Karpas-422 (cell line): ENCODE measurements around the gene NR3C1. TPM values are rescaled to one million over a fixed set of nuclear protein-coding genes. Genes with fewer than 3 reads are reported as not detected.

Source experiments
- DNase-seq: peaks from one replicate; pipeline ENCODE4 v3.0.0-alpha.2; 2015
- H2AFZ ChIP-seq: fragments of 200-600 bp; sonication (generic); 2 replicates; pipeline ENCODE4 v1.6.1; 2014; ENCODE audit warnings: antibody characterized with exemption, low read length, mixed read lengths
- H3K27ac ChIP-seq: fragments of 200-600 bp; sonication (generic); 2 replicates; pipeline ENCODE4 v1.5.1; 2014; ENCODE audit warnings: mild to moderate bottlenecking, low read length, moderate library complexity
- H3K27me3 ChIP-seq: fragments of 200-600 bp; sonication (generic); 2 replicates; pipeline ENCODE4 v1.6.1; 2014; ENCODE audit warnings: low read length, mixed read lengths
- H3K36me3 ChIP-seq: fragments of 200-600 bp; sonication (generic); 2 replicates; pipeline ENCODE4 v1.6.1; 2014; ENCODE audit warnings: low read length, mixed read lengths; ENCODE audit not compliant: insufficient read depth
- H3K4me1 ChIP-seq: fragments of 200-600 bp; sonication (generic); 2 replicates; pipeline ENCODE4 v1.6.1; 2014; ENCODE audit warnings: mild to moderate bottlenecking, low read length, mixed read lengths
- H3K4me2 ChIP-seq: fragments of 200-600 bp; sonication (generic); 2 replicates; pipeline ENCODE4 v1.6.1; 2014; ENCODE audit warnings: low read length, low read depth, mild to moderate bottlenecking; ENCODE audit not compliant: poor library complexity, severe bottlenecking
- H3K4me3 ChIP-seq: fragments of 200-600 bp; sonication (generic); 2 replicates; pipeline ENCODE4 v1.5.1; 2014; ENCODE audit warnings: mild to moderate bottlenecking, antibody characterized with exemption, low read length, mixed read lengths
- H3K79me2 ChIP-seq: fragments of 200-600 bp; sonication (generic); 2 replicates; pipeline ENCODE4 v1.6.1; 2014; ENCODE audit warnings: mild to moderate bottlenecking, low read length, mixed read lengths
- H3K9ac ChIP-seq: fragments of 200-600 bp; sonication (generic); 2 replicates; pipeline ENCODE4 v1.6.0; 2014; ENCODE audit warnings: low read length
- H3K9me2 ChIP-seq: fragments of 200-600 bp; sonication (generic), shearing (Covaris generic); replicated peaks from 2 replicates; pipeline ENCODE4 v1.6.0; 2014; ENCODE audit warnings: mild to moderate bottlenecking, low read length, moderate library complexity; ENCODE audit not compliant: insufficient read depth
- H3K9me3 ChIP-seq: fragments of 300-700, 200-600 bp; sonication (generic); 2 replicates; pipeline ENCODE4 v1.6.1; 2014; ENCODE audit warnings: low read length, mixed read lengths
- H4K20me1 ChIP-seq: fragments of 200-600 bp; sonication (generic); 2 replicates; pipeline ENCODE4 v1.6.1; 2014; ENCODE audit warnings: mild to moderate bottlenecking, antibody characterized with exemption, low read length, low read depth; ENCODE audit not compliant: insufficient read depth
- total RNA-seq: library from RNA; depleted of rRNA; stranded (reverse); fragments of >200 nt; shearing (Covaris generic); gene quantifications from 2 replicates; pipeline ENCODE4 v1.2.3, GENCODE V29; 2014; ENCODE audit warnings: low replicate concordance

Gene NR3C1
- total RNA-seq, 1 experiment from 2014 or later, result 364 TPM

DNA sequence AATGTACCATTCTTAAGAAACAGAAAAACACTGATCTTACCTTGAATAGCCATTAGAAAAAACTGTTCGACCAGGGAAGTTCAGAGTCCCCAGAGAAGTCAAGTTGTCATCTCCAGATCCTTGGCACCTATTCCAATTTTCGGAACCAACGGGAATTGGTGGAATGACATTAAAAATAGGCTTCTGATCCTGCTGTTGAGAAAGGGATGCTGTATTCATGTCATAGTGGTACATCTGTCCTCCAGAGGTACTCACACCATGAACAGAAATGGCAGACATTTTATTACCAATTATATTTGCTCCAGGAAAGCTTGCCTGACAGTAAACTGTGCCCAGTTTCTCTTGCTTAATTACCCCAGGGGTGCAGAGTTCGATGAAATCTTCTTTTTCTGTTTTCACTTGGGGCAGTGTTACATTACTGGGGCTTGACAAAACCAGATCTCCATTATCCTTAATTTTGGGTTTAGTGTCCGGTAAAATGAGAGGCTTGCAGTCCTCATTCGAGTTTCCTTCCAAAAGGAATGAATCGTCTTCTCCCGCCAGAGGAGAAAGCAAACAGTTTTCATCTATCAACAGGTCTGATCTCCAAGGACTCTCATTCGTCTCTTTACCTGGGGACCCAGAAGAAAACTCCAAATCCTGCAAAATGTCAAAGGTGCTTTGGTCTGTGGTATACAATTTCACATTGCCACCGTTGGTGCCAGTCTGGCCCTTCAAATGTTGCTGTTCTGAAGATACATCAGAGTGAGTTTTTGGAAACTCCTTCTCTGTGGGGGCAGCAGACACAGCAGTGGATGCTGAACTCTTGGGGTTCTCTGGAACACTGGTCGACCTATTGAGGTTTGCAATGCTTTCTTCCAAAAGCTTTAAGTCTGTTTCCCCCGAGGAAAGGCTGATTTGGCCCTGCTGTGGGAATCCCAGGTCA, 3.6 kb downstream of the NR3C1 start:
- Histone ChIP-seq H3K27ac (peak overlapping the region; percentile 92), H3K9me3 (no peaks in the 10 kb centered on the region), H3K36me3 (peaks cover 54% of the 10 kb centered on the region), H3K9ac (peak overlapping the region; percentile 78), H3K27me3 (no peaks in the 10 kb centered on the region), H4K20me1 (peaks cover 20% of the 10 kb centered on the region), H3K4me3 (peak overlapping the region; percentile 68), H3K4me1 (peaks cover 30% of the 10 kb centered on the region), H2AFZ (no peak overlapping the region), H3K4me2 (peak overlapping the region; percentile 87), H3K9me2 (no peaks in the 10 kb centered on the region), H3K79me2 (peaks cover 85% of the 10 kb centered on the region)
- DNase-seq, result peak; percentile 67

DNA sequence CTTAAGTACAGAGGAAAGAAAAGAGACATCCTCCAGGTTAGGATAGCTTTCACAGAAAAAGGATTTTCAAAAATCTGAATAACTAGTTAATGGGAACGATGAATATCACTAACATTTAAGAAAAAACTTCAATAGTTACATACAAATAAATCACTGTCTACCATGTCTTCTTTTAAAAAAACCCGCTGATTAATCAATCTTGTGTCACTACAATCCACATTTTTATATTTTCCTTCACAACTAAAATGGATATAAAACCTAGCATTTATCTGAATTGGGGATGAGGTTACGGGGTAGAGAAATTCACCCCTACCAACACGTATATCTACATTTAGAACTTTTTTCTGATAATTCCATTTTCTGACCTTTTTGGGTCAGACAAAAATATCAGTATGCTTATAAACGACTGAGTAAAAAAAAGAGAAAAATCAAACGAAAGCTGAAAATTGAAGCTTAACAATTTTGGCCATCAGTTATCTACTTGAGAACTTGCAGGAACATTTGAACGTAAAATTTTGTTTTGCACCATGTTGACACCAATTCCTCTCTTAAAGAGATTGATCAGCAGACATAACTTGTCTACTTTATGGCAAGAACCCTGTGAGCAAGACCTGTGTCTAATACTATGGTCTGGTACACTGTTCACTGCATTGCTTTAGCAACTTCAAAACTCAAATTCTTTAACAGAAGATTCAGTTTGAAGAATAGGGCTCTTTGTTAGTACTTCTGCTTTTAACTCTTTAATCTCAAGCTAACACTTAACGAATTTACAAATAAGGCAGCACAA, 4.8 kb downstream of the NR3C1 start:
- H3K27ac ChIP-seq, result peak overlapping the region; percentile 92
- peaks cover 97% of the 10 kb centered on the region for H3K79me2 ChIP-seq
- H3K9ac ChIP-seq, result peak overlapping the region; percentile 78
- peaks cover 39% of the 10 kb centered on the region for H3K4me1 ChIP-seq
- peaks cover 32% of the 10 kb centered on the region for H4K20me1 ChIP-seq
- no peaks in the 10 kb centered on the region for H3K27me3 ChIP-seq
- H3K4me3 ChIP-seq, result peak overlapping the region; percentile 68
- no peak overlapping the region for H2AFZ ChIP-seq
- peak overlapping the region; percentile 87 for H3K4me2 ChIP-seq
- no peaks in the 10 kb centered on the region for H3K9me3 ChIP-seq
- peak; percentile 83 for DNase-seq
- H3K36me3 ChIP-seq, result peaks cover 66% of the 10 kb centered on the region
- H3K9me2 ChIP-seq, result no peaks in the 10 kb centered on the region

GRCh38 chr5:143398053-143398355, 5.5 kb downstream of the NR3C1 start:
- H3K9me2 ChIP-seq, result no peaks in the 10 kb centered on the region
- H3K79me2 ChIP-seq, result peaks cover 99% of the 10 kb centered on the region
- DNase-seq, result peak; percentile 68
- H3K4me3 ChIP-seq, result peak overlapping the region; percentile 68
- no peaks in the 10 kb centered on the region for H3K9me3 ChIP-seq
- H4K20me1 ChIP-seq, result peaks cover 33% of the 10 kb centered on the region
- H2AFZ ChIP-seq, result no peak overlapping the region
- no peaks in the 10 kb centered on the region for H3K27me3 ChIP-seq
- peaks cover 73% of the 10 kb centered on the region for H3K36me3 ChIP-seq
- peak overlapping the region; percentile 92 for H3K27ac ChIP-seq
- H3K4me2 ChIP-seq, result peak overlapping the region; percentile 87
- peaks cover 45% of the 10 kb centered on the region for H3K4me1 ChIP-seq
- H3K9ac ChIP-seq, result peak overlapping the region; percentile 78

DNA sequence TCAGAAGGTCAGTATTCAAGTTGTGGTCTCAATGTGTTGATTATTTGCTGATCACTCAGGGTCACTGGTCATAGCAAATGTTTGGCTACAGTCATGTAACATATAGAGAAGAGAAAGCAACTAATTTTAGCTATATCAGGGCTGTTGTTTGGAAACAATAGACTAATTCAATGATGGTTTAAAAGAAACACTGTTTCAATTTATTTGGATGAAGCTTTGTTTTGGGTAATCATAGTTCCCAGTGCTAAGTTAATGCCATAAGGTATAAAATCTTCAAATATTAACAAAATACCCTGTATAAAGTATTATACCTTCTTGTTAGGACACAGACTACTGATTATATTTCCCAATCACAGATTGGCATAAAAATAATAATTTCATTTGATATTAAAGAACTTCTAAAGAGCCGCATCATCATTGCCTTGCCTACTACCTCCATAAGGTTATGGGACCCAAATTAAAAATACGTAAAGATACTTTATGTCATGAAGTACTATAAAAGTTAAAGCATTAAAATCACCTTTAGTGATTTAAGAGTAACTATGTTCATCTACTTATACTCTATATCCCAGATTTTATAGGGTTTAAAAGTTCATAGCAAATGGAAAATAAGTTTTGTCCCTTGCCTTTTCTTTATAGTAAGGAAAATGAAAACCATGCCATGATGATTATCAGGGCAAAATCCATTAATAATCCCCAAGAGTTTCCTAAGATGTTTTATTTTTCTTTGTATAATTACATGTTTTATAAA, 6.0 kb downstream of the NR3C1 start:
- Histone ChIP-seq H3K36me3 (peaks cover 78% of the 10 kb centered on the region), H3K9ac (peak overlapping the region; percentile 78), H3K9me3 (no peaks in the 10 kb centered on the region), H3K27me3 (no peaks in the 10 kb centered on the region), H3K4me1 (peaks cover 51% of the 10 kb centered on the region), H4K20me1 (peaks cover 36% of the 10 kb centered on the region), H3K4me3 (peak overlapping the region; percentile 68), H3K9me2 (no peaks in the 10 kb centered on the region), H3K27ac (peak overlapping the region; percentile 92), H3K79me2 (peaks cover 100% of the 10 kb centered on the region), H3K4me2 (peak overlapping the region; percentile 87), H2AFZ (no peak overlapping the region)
- DNase-seq, result peak; percentile 70

GRCh38 chr5:143396353-143396940, 7.0 kb downstream of the NR3C1 start:
- H2AFZ ChIP-seq, result no peak overlapping the region
- H3K9me2 ChIP-seq, result no peaks in the 10 kb centered on the region
- peak overlapping the region; percentile 92 for H3K27ac ChIP-seq
- DNase-seq, result peak; percentile 72
- peaks cover 36% of the 10 kb centered on the region for H4K20me1 ChIP-seq
- peak overlapping the region; percentile 87 for H3K4me2 ChIP-seq
- H3K79me2 ChIP-seq, result peaks cover 100% of the 10 kb centered on the region
- H3K36me3 ChIP-seq, result peaks cover 83% of the 10 kb centered on the region
- no peaks in the 10 kb centered on the region for H3K27me3 ChIP-seq
- peak overlapping the region; percentile 68 for H3K4me3 ChIP-seq
- H3K9me3 ChIP-seq, result no peaks in the 10 kb centered on the region
- H3K4me1 ChIP-seq, result peaks cover 55% of the 10 kb centered on the region
- peak overlapping the region; percentile 78 for H3K9ac ChIP-seq

DNA sequence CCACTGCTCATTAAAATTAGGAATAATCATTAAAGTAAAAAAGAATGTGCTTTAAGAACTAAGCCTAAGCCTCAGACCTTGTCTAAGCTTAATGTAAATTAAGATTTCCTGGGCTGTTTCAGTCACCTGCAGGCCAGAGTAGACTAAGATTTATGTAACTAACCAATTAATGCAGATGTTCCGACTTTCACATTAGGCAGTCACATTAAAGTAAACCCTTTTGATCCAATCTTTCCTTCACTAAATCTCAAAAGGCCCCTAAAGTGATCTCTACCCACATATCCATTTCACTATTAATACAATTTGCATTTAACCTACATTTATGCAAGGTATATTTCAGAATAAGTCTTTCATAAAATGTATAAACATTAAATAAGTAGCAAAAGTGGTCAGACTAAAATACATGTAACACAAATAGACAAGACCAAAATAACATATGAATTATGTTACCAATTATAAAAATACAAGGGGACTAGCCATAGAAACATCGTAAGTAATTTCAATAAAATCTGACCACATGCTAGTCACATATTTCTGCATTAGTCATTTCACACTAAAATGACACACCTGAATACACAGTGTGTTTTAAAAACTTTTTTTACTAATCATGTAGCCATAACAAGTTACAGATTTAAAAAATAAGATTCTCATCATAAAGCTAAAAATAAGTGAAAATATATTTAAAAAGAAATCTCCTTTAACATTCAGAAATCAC, 7.7 kb downstream of the NR3C1 start:
- peak overlapping the region; percentile 78 for H3K9ac ChIP-seq
- no peaks in the 10 kb centered on the region for H3K9me2 ChIP-seq
- H3K9me3 ChIP-seq, result no peaks in the 10 kb centered on the region
- H3K79me2 ChIP-seq, result peaks cover 100% of the 10 kb centered on the region
- peak; percentile 78 for DNase-seq
- H2AFZ ChIP-seq, result no peak overlapping the region
- peaks cover 83% of the 10 kb centered on the region for H3K36me3 ChIP-seq
- H4K20me1 ChIP-seq, result peaks cover 40% of the 10 kb centered on the region
- H3K4me1 ChIP-seq, result peaks cover 57% of the 10 kb centered on the region
- H3K4me2 ChIP-seq, result peak overlapping the region; percentile 87
- peak overlapping the region; percentile 92 for H3K27ac ChIP-seq
- no peaks in the 10 kb centered on the region for H3K27me3 ChIP-seq
- H3K4me3 ChIP-seq, result peak overlapping the region; percentile 68

GRCh38 chr5:143393524-143393923, 10.0 kb downstream of the NR3C1 start:
- peak overlapping the region; percentile 68; the same call in 1 of the 2 replicates for H3K4me3 ChIP-seq
- H3K79me2 ChIP-seq, result peaks cover 100% of the 10 kb centered on the region
- H3K4me2 ChIP-seq, result peak overlapping the region; percentile 87
- H3K4me1 ChIP-seq, result peaks cover 70% of the 10 kb centered on the region
- peaks cover 88% of the 10 kb centered on the region for H3K36me3 ChIP-seq
- peak overlapping the region; percentile 92 for H3K27ac ChIP-seq
- H3K9me2 ChIP-seq, result no peaks in the 10 kb centered on the region
- H2AFZ ChIP-seq, result no peak overlapping the region
- no peaks in the 10 kb centered on the region for H3K9me3 ChIP-seq
- H3K27me3 ChIP-seq, result no peaks in the 10 kb centered on the region
- H3K9ac ChIP-seq, result no peak overlapping the region
- peaks cover 62% of the 10 kb centered on the region for H4K20me1 ChIP-seq
- no peak for DNase-seq
